NAMALWA (cell line): ENCODE data around the gene CTXN1.
A peak's percentile ranks its signal among the peaks of the same experiment; 100 is the strongest.
"Not testable (repeated sequence)": the region's sequence is repeated elsewhere in the genome, so short reads cannot be mapped to it uniquely, and the experiment has no call there.

ENCODE experiments used
- DNase-seq: peaks from one replicate; pipeline ENCODE4 v3.0.0-alpha.2; 2015; ENCODE audit warnings: low spot score

CTXN1 gene

GRCh38 chr19:7926021-7926726, at the start of gene CTXN1:
Gene CTXN1, minus strand, starts transcription at chr19:7926135. Its CDS starts 597 bp downstream, at chr19:7925538.
- DNase-seq, result peak; percentile 75

GRCh38 chr19:7975037-7975436, 49.1 kb upstream of the CTXN1 start:
- no peak for DNase-seq

GRCh38 chr19:7973883-7974282, 47.9 kb upstream of the CTXN1 start:
- no peak for DNase-seq

GRCh38 chr19:7971553-7972520, 45.9 kb upstream of the CTXN1 start:
- no peak for DNase-seq

GRCh38 chr19:7970716-7971448, 44.9 kb upstream of the CTXN1 start:
- peak; percentile 53 for DNase-seq

- no peak for DNase-seq
Observed at GRCh38 chr19:7969555-7969939, 43.6 kb upstream of the CTXN1 start.

- no peak for DNase-seq
Observed at GRCh38 chr19:7968796-7969554, 43.0 kb upstream of the CTXN1 start.

- no peak for DNase-seq
Observed at GRCh38 chr19:7968008-7968795, 42.3 kb upstream of the CTXN1 start.

- no peak for DNase-seq
Observed at GRCh38 chr19:7965921-7966665, 40.2 kb upstream of the CTXN1 start.

- DNase-seq, result no peak
Observed at GRCh38 chr19:7965259-7965841, 39.4 kb upstream of the CTXN1 start.

- no peak for DNase-seq
Observed at GRCh38 chr19:7963566-7963965, 37.6 kb upstream of the CTXN1 start.

- DNase-seq, result no peak
Observed at GRCh38 chr19:7962644-7963268, 36.8 kb upstream of the CTXN1 start.

- DNase-seq, result no peak
Observed at GRCh38 chr19:7961920-7962626, 36.1 kb upstream of the CTXN1 start.

- DNase-seq, result not testable (repeated sequence)
Observed at GRCh38 chr19:7961082-7961481, 35.1 kb upstream of the CTXN1 start.

GRCh38 chr19:7959211-7959610, 33.3 kb upstream of the CTXN1 start:
- no peak for DNase-seq

GRCh38 chr19:7955696-7956095, 29.8 kb upstream of the CTXN1 start:
- no peak for DNase-seq

- no peak for DNase-seq
Observed at GRCh38 chr19:7953576-7953975, 27.6 kb upstream of the CTXN1 start.

GRCh38 chr19:7953060-7953459, 27.1 kb upstream of the CTXN1 start:
- DNase-seq, result no peak

GRCh38 chr19:7947939-7948338, 22.0 kb upstream of the CTXN1 start:
- DNase-seq, result no peak
